Measurements from ENCODE around the gene PSRC1.
A peak's percentile ranks its signal among the peaks of the same experiment; 100 is the strongest.

Gene PSRC1

DNA sequence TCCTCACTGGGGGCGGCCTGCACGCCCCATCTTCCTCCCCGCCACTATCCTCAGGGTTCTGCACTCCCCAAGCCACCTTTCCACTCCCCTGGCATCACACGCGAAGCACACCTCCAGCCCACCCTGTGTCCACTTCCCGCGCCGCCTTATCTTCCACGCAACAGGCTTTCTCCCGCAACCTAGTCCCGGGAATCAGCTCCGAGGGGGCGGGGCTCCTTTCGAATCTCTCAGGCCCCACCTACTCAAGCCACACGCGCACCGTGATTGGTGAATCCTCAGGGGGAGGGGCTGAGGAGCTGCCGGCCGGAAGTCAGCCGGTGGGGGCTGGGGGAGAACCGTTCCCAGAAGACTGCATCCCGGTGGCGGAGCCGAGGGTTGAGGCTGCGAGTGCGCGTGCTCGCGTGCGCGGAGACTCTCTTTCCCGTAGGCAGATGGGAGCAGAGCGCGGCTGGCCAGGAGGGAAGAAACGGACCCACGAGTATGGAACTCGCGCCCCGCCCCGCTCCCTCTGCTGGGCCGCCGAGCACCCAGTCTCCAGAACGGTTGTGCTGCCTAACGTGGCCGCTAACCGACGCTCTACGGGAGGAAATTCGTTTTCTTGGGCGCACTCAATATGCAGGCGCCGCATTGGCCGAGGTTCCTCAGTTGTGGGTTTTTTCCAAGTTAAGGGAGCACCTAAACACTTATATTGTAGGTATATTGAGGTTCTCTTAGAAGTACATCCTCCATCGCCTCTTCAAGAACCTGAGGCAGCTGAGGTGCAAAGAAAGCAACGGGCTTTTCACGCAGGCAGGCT, at the start of gene PSRC1:
Gene PSRC1, minus strand, starts transcription at position 194 of the 796 bp plus-strand sequence.
- no peak for TF ChIP-seq EZH2 (IDR thresholded peaks at IDR 0.05; ENCODE audit: borderline replicate concordance, low read length)
- TF ChIP-seq, protein P1, sequence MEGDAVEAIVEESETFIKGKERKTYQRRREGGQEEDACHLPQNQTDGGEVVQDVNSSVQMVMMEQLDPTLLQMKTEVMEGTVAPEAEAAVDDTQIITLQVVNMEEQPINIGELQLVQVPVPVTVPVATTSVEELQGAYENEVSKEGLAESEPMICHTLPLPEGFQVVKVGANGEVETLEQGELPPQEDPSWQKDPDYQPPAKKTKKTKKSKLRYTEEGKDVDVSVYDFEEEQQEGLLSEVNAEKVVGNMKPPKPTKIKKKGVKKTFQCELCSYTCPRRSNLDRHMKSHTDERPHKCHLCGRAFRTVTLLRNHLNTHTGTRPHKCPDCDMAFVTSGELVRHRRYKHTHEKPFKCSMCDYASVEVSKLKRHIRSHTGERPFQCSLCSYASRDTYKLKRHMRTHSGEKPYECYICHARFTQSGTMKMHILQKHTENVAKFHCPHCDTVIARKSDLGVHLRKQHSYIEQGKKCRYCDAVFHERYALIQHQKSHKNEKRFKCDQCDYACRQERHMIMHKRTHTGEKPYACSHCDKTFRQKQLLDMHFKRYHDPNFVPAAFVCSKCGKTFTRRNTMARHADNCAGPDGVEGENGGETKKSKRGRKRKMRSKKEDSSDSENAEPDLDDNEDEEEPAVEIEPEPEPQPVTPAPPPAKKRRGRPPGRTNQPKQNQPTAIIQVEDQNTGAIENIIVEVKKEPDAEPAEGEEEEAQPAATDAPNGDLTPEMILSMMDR (IDR thresholded peaks at IDR 0.05; ENCODE audit: low read length), result peak; percentile 42; the same call in 1 of the 2 replicates
- Histone ChIP-seq H3K36me3 (ENCODE audit: insufficient read depth, low read length) (no peaks in the 10 kb centered on the region; the same call in 1 of the 2 replicates), H3K9me3 (ENCODE audit: low read length) (no peaks in the 10 kb centered on the region), H3K27me3 (ENCODE audit: insufficient read depth, low read length) (no peaks in the 10 kb centered on the region), H3F3A (ENCODE audit: insufficient read depth, low read length) (no peaks in the 10 kb centered on the region; the same call in 1 of the 2 replicates), H3K27ac (ENCODE audit: low read depth, low read length, poor library complexity, severe bottlenecking) (peak within 1 kb of the TSS; percentile 5), H3K9me2 (ENCODE audit: low read depth, low read length) (no peaks in the 10 kb centered on the region), H2AFZ (ENCODE audit: low read length) (peak within 1 kb of the TSS; percentile 55; the same call in 1 of the 2 replicates), H3K4me1 (ENCODE audit: insufficient read depth, low read length, severe bottlenecking) (peaks cover 23% of the 10 kb centered on the region), H3K4me3 (ENCODE audit: low read depth, low read length, poor library complexity, severe bottlenecking) (peak within 1 kb of the TSS; percentile 80), H3K4me2 (ENCODE audit: low read length) (peak within 1 kb of the TSS; percentile 75), H3K9ac (ENCODE audit: low read length) (peak within 1 kb of the TSS; percentile 70), H3K79me2 (ENCODE audit: insufficient read depth, low read length) (no peaks in the 10 kb centered on the region), H4K20me1 (ENCODE audit: insufficient read depth, low read length) (no peaks in the 10 kb centered on the region)

GRCh38 chr1:109331113-109331512, 48.2 kb upstream of the PSRC1 start:
- no peak overlapping the region for H3K4me3 ChIP-seq (ENCODE audit: low read depth, low read length, poor library complexity, severe bottlenecking)
- H4K20me1 ChIP-seq (ENCODE audit: insufficient read depth, low read length), result no peaks in the 10 kb centered on the region
- H3K9ac ChIP-seq (ENCODE audit: low read length), result no peak overlapping the region
- no peaks in the 10 kb centered on the region for H3K36me3 ChIP-seq (ENCODE audit: insufficient read depth, low read length)
- H3K9me3 ChIP-seq (ENCODE audit: low read length), result 0 out of 2 replicates have a peak, but pooled peaks cover 4% of the 10 kb centered on the region
- H3K4me1 ChIP-seq (ENCODE audit: insufficient read depth, low read length, severe bottlenecking), result no peaks in the 10 kb centered on the region
- H3K27me3 ChIP-seq (ENCODE audit: insufficient read depth, low read length), result no peaks in the 10 kb centered on the region
- no peaks in the 10 kb centered on the region for H3F3A ChIP-seq (ENCODE audit: insufficient read depth, low read length)
- H3K9me2 ChIP-seq (ENCODE audit: low read depth, low read length), result no peaks in the 10 kb centered on the region
- H3K27ac ChIP-seq (ENCODE audit: low read depth, low read length, poor library complexity, severe bottlenecking), result no peak overlapping the region
- no peak for TF ChIP-seq EZH2 (IDR thresholded peaks at IDR 0.05; ENCODE audit: borderline replicate concordance, low read length)
- TF ChIP-seq, protein P1 (IDR thresholded peaks at IDR 0.05; ENCODE audit: low read length), result no peak
- H2AFZ ChIP-seq (ENCODE audit: low read length), result no peak overlapping the region
- no peaks in the 10 kb centered on the region for H3K79me2 ChIP-seq (ENCODE audit: insufficient read depth, low read length)
- no peak overlapping the region for H3K4me2 ChIP-seq (ENCODE audit: low read length)

GRCh38 chr1:109327285-109327684, 44.3 kb upstream of the PSRC1 start:
- H2AFZ ChIP-seq (ENCODE audit: low read length), result no peak overlapping the region
- no peaks in the 10 kb centered on the region; the same call in 1 of the 2 replicates for H3K27me3 ChIP-seq (ENCODE audit: insufficient read depth, low read length)
- no peak overlapping the region for H3K9ac ChIP-seq (ENCODE audit: low read length)
- H3K79me2 ChIP-seq (ENCODE audit: insufficient read depth, low read length), result no peaks in the 10 kb centered on the region
- H3K36me3 ChIP-seq (ENCODE audit: insufficient read depth, low read length), result no peaks in the 10 kb centered on the region
- H3K4me3 ChIP-seq (ENCODE audit: low read depth, low read length, poor library complexity, severe bottlenecking), result no peak overlapping the region
- H3F3A ChIP-seq (ENCODE audit: insufficient read depth, low read length), result no peaks in the 10 kb centered on the region
- TF ChIP-seq, protein P1 (IDR thresholded peaks at IDR 0.05; ENCODE audit: low read length), result no peak
- no peak for TF ChIP-seq EZH2 (IDR thresholded peaks at IDR 0.05; ENCODE audit: borderline replicate concordance, low read length)
- H4K20me1 ChIP-seq (ENCODE audit: insufficient read depth, low read length), result no peaks in the 10 kb centered on the region
- no peak overlapping the region for H3K27ac ChIP-seq (ENCODE audit: low read depth, low read length, poor library complexity, severe bottlenecking)
- H3K4me1 ChIP-seq (ENCODE audit: insufficient read depth, low read length, severe bottlenecking), result no peaks in the 10 kb centered on the region
- no peak overlapping the region for H3K4me2 ChIP-seq (ENCODE audit: low read length)
- 0 out of 2 replicates have a peak, but pooled peaks cover 4% of the 10 kb centered on the region for H3K9me3 ChIP-seq (ENCODE audit: low read length)
- no peaks in the 10 kb centered on the region for H3K9me2 ChIP-seq (ENCODE audit: low read depth, low read length)
